A673 (cell line): ENCODE results near the gene SLC36A1. TPM values are rescaled to one million over a fixed set of nuclear protein-coding genes. Genes with fewer than 3 reads are reported as not detected.

Source experiments
- BruUV-seq: library from RNA; stranded (reverse); fragments of 400-500 nt; replicated peaks from 2 replicates; lab custom pipeline; 2021; lab: Mats Ljungman, UMichigan
- CTCF ChIA-PET: fragments of 300-600 bp; sonication (Branson Sonifier 250); formaldehyde crosslinking; loops from one replicate; lab custom pipeline; 2022; ENCODE audit warnings: antibody characterized with exemption; lab: Charles Lee
- POLR2A ChIA-PET: fragments of 300-600 bp; sonication (Branson Sonifier 250); formaldehyde crosslinking; loops from one replicate; lab custom pipeline; 2022; ENCODE audit warnings: antibody characterized with exemption; ENCODE audit not compliant: low non-redundant PET; lab: Charles Lee
- DNase-seq: peaks from one replicate; pipeline ENCODE4 v3.0.0-alpha.2; 2015; ENCODE audit warnings: low spot score
- H3K27ac ChIP-seq: fragments of 200-600 bp; sonication (generic); 2 replicates; pipeline ENCODE4 v1.5.1; 2016; ENCODE audit warnings: mixed run types, low read depth, mild to moderate bottlenecking, mixed read lengths, antibody characterized with exemption, low read length; ENCODE audit not compliant: poor library complexity, severe bottlenecking
- H3K27me3 ChIP-seq: fragments of 200-600 bp; sonication (generic); replicated peaks from 2 replicates; pipeline ENCODE4 v1.6.1; 2017; ENCODE audit warnings: mixed run types, low read depth, mild to moderate bottlenecking, mixed read lengths, antibody characterized with exemption, low read length; ENCODE audit not compliant: insufficient read depth, poor library complexity
- H3K36me3 ChIP-seq: fragments of 200-600 bp; sonication (generic); 2 replicates; pipeline ENCODE4 v1.6.1; 2016; ENCODE audit warnings: mixed run types, mild to moderate bottlenecking, mixed read lengths, antibody characterized with exemption, low read length; ENCODE audit not compliant: insufficient read depth, poor library complexity, severe bottlenecking
- H3K4me1 ChIP-seq: fragments of 200-600 bp; sonication (generic); 2 replicates; pipeline ENCODE4 v1.6.1; 2017; ENCODE audit warnings: mixed run types, mild to moderate bottlenecking, mixed read lengths, antibody characterized with exemption, low read length; ENCODE audit not compliant: insufficient read depth, poor library complexity, severe bottlenecking
- H3K4me3 ChIP-seq: fragments of 200-600 bp; sonication (generic); 2 replicates; pipeline ENCODE4 v1.5.1; 2016; ENCODE audit warnings: low read depth, mixed run types, mild to moderate bottlenecking, mixed read lengths, low read length; ENCODE audit not compliant: poor library complexity, severe bottlenecking
- H3K9me3 ChIP-seq: fragments of 200-600 bp; sonication (generic); 2 replicates; pipeline ENCODE4 v1.6.1; 2016; ENCODE audit warnings: mixed run types, low read depth, mild to moderate bottlenecking, mixed read lengths, antibody characterized with exemption, low read length; ENCODE audit not compliant: poor library complexity, severe bottlenecking
- EZH2 ChIP-seq: fragments of 200-600 bp; sonication (generic); IDR thresholded peaks from 2 replicates; pipeline ENCODE4 v1.6.1; 2017; ENCODE audit warnings: borderline replicate concordance, low read depth, mild to moderate bottlenecking, mixed read lengths, antibody characterized with exemption, low read length; ENCODE audit not compliant: poor library complexity, severe bottlenecking
- intact Hi-C: fragments of 100-400 bp; cut with micrococcal nuclease; formaldehyde crosslinking; loops from one replicate; pipeline ENCODE4 v1.10.0; 2022; ENCODE audit not compliant: unreplicated experiment
- total RNA-seq: library from RNA; stranded (reverse); gene quantifications from 2 replicates; pipeline ENCODE4 v1.2.3, GENCODE V29; 2021
- TF ChIP-seq, protein P1 (sequence below): fragments of 300-800, 200-600 bp; sonication (generic); conservative IDR thresholded peaks from 2 replicates; pipeline ENCODE4 v1.5.1; 2017; ENCODE audit warnings: low read depth, mild to moderate bottlenecking, antibody characterized with exemption, low read length, moderate library complexity, mixed read lengths

The SLC36A1 gene
- total RNA-seq, 1 experiment from 2014 or later, result 12.5 TPM

DNA sequence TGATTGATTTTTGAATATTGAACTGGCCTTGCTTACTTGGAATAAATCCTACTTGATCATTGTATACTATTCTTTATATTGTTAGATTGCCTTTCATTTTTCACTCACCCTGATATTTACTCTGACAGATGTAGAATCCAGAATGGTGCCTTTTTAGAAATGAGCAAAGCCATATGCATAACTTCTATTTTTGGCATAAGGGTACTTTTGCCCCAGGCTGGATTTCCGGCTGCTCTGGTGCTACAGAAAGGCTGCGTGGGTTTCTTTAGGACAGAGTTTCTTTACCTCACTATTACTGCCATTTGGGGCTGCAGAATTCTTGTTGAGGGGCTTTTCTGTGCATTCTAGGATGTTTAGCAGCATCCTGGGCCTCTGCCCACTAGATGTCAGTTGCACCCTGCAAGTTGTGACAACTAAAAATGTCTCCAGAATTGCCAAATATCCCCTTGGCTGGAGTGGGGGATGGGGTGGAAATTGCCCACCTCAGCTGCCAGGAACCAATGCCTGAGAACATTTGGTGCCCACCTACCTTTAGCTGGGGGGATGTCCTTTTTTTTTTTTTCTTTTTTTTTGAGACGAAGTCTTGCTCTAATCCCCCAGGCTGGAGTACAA lies 50.1 kb downstream of the SLC36A1 start:
- Histone ChIP-seq H3K27me3 (no peaks in the 10 kb centered on the region), H3K4me3 (no peak overlapping the region), H3K27ac (no peak overlapping the region), H3K36me3 (no peaks in the 10 kb centered on the region), H3K4me1 (no peaks in the 10 kb centered on the region), H3K9me3 (no peaks in the 10 kb centered on the region)
- BruUV-seq, result no TSS peak
- intact Hi-C loops, result no loop called here
- no peak for DNase-seq
- CTCF ChIA-PET, result no interaction called here
- TF ChIP-seq, protein P1, sequence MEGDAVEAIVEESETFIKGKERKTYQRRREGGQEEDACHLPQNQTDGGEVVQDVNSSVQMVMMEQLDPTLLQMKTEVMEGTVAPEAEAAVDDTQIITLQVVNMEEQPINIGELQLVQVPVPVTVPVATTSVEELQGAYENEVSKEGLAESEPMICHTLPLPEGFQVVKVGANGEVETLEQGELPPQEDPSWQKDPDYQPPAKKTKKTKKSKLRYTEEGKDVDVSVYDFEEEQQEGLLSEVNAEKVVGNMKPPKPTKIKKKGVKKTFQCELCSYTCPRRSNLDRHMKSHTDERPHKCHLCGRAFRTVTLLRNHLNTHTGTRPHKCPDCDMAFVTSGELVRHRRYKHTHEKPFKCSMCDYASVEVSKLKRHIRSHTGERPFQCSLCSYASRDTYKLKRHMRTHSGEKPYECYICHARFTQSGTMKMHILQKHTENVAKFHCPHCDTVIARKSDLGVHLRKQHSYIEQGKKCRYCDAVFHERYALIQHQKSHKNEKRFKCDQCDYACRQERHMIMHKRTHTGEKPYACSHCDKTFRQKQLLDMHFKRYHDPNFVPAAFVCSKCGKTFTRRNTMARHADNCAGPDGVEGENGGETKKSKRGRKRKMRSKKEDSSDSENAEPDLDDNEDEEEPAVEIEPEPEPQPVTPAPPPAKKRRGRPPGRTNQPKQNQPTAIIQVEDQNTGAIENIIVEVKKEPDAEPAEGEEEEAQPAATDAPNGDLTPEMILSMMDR, result no peak
- no peak for TF ChIP-seq EZH2
- POLR2A ChIA-PET, result no interaction called here

DNA sequence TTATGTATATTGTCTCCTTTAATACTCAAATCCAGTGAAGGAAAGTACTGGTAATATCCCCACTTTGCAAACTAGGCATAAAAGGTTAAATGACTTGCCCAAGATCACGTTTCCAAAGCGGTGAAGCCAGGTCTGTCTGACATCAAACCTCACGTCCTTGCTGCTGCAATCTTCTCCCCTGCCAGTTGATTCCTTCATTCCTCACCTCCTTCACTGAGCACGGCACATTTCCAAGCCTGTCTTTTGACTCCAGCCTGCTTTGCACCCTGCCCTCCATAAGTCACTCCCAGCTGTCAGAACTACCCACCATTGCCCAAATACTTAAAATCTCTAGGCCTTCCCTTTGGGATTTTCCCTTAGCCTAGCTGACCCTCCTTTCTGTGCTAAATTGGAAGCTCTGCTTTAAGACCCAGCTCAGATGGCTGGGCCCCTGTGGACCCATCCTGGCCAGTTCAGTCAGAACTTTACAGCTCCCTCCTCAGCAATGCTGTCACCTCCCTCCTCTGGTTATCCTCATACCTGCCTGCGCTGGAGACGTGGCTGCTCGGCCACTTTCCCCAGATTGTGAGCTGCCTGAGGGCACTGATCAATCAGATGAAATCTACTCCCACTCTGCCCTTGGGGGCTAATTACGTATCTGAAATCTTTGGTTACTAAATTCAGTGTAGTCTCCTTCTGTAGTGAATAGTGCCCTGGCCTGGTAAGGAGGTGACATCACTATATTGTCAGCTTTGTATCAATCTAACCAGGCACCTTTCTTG lies 51.2 kb downstream of the SLC36A1 start:
- no peak for DNase-seq
- H3K27ac ChIP-seq, result no peak overlapping the region
- intact Hi-C loops, result no loop called here
- H3K4me3 ChIP-seq, result no peak overlapping the region
- H3K36me3 ChIP-seq, result no peaks in the 10 kb centered on the region
- POLR2A ChIA-PET, result no interaction called here
- CTCF ChIA-PET, result no interaction called here
- H3K9me3 ChIP-seq, result no peaks in the 10 kb centered on the region
- no peaks in the 10 kb centered on the region for H3K27me3 ChIP-seq
- H3K4me1 ChIP-seq, result no peaks in the 10 kb centered on the region
- TF ChIP-seq EZH2, result no peak
- TF ChIP-seq, protein P1, result no peak
- BruUV-seq, result no TSS peak

DNA sequence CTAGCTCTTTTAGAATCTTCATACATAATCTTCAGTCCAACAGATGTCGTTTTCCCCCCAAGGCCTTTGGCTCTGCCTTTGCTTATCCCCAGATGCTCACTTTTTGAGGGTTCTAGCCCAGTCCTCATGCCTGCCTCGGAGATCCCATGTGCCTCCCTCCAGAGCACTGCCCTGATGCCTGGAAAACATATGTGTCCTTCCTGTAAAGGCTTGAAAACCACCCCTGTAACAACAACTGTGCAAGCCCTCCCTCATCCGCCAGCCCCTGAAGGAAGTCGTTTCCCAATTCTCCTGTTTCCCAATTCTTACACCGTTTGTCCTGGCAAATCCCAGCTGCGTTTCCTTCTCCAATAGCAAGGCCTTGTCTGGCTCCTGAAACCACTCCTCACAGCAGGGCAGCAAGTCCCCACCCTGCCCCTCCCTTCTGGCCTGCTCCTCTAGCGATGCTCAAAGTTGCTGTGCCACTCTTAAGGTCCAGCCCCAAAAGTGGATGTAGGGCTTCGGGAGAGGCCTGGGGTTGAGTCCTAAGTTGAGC lies 52.2 kb downstream of the SLC36A1 start:
- BruUV-seq, result no TSS peak
- DNase-seq, result no peak
- H3K9me3 ChIP-seq, result no peaks in the 10 kb centered on the region
- ChIA-PET POLR2A (no interaction called here), CTCF (no interaction called here)
- no peak overlapping the region for H3K27ac ChIP-seq
- H3K36me3 ChIP-seq, result no peaks in the 10 kb centered on the region
- H3K4me1 ChIP-seq, result no peaks in the 10 kb centered on the region
- intact Hi-C loops, result loop anchor here (1.0 kb wide), 1 partner anchor 52 kb away; the partner anchor contains the start of gene SLC36A1
- H3K4me3 ChIP-seq, result no peak overlapping the region
- TF ChIP-seq, protein P1, result no peak
- no peak for TF ChIP-seq EZH2
- no peaks in the 10 kb centered on the region for H3K27me3 ChIP-seq
